Measurements from ENCODE around the gene TEAD2. TPM values are rescaled to one million over a fixed set of nuclear protein-coding genes. Genes with fewer than 3 reads are reported as not detected.
A peak's percentile ranks its signal among the peaks of the same experiment; 100 is the strongest.

TEAD2 gene
- total and polyA plus RNA-seq, 2 of the 13 experiments (the other 11 are each of a cell fraction or from before 2014, with no cell fraction given), result 10.8 to 12.5 TPM

GRCh38 chr19:49338691-49339300, 23.4 kb downstream of the TEAD2 start:
- WGBS (ENCODE audit: low lambda C conversion rate), result 84% methylated on average over 30 of the region's 30 CpGs
- no peak for FAIRE-seq
- DNase-seq (ENCODE audit: low spot score), result no peak
- Histone ChIP-seq H3K79me2 (ENCODE audit: insufficient read depth, low read length) (no peaks in the 10 kb centered on the region), H3K36me3 (replicated peaks in 1 of 2; ENCODE audit: control insufficient read depth in 1 of 2, insufficient read depth in 2 of 2, low read length in 2 of 2) (peaks cover 0 to 2% of the 10 kb centered on the region in 2 experiments; a peak in 1 of 5 replicates), H3K9me3 (ENCODE audit: low read length) (no peaks in the 10 kb centered on the region), H3K27ac (ENCODE audit: extremely low read length, insufficient read depth, low read length) (no peak overlapping the region), H3K27me3 (ENCODE audit: control insufficient read depth in 1 of 2, insufficient read depth in 2 of 2, low read length in 2 of 2) (no peaks in the 10 kb centered on the region), H3K4me2 (ENCODE audit: low read depth, low read length) (no peak overlapping the region), H3K4me1 (ENCODE audit: insufficient read depth, low read length) (peaks cover 17% of the 10 kb centered on the region), H4K20me1 (ENCODE audit: insufficient read depth, low read length) (no peaks in the 10 kb centered on the region), H3K4me3 (replicated peaks in 1 of 3; ENCODE audit: insufficient read depth in 1 of 3, low read depth in 2 of 3, low read length in 3 of 3) (no peak overlapping the region), H3K9ac (ENCODE audit: insufficient read depth, low read depth, low read length) (no peak overlapping the region), H2AFZ (ENCODE audit: low read length) (no peak overlapping the region)
- ATAC-seq, result no peak
- ChIA-PET POLR2A (no interaction called here), CTCF (ENCODE audit: low intra/inter-chr PET ratio, low total read pairs) (no interaction called here)
- intact Hi-C loops (cut with micrococcal nuclease; ENCODE audit: unreplicated experiment) (no loop called here), in situ Hi-C loops (cut with HindIII; ENCODE audit: extremely low pct_ligation_motif_present, low pct_unique_long_range_greater_than_20kb) (no loop called here)
- no TSS peak for BruUV-seq (replicated peaks)
- no peak for TF ChIP-seq ZNF513 (CRISPR knock-in tag; conservative IDR thresholded peaks at IDR 0.05)
- TF ChIP-seq ZBTB33 (CRISPR knock-in tag; IDR thresholded peaks at IDR 0.05), result 0 out of 2 replicates have a peak, but pooled peaks have one; percentile 23

GRCh38 chr19:49338023-49338677, 24.1 kb downstream of the TEAD2 start:
- ATAC-seq (no peak), DNase-seq (ENCODE audit: low spot score) (no peak), FAIRE-seq (no peak)
- in situ Hi-C loops (cut with HindIII; ENCODE audit: extremely low pct_ligation_motif_present, low pct_unique_long_range_greater_than_20kb) (no loop called here), intact Hi-C loops (cut with micrococcal nuclease; ENCODE audit: unreplicated experiment) (no loop called here)
- Histone ChIP-seq H3K36me3 (replicated peaks in 1 of 2; ENCODE audit: control insufficient read depth in 1 of 2, insufficient read depth in 2 of 2, low read length in 2 of 2) (peaks cover 0 to 2% of the 10 kb centered on the region in 2 experiments; a peak in 1 of 5 replicates), H2AFZ (ENCODE audit: low read length) (no peak overlapping the region), H3K4me3 (replicated peaks in 1 of 3; ENCODE audit: insufficient read depth in 1 of 3, low read depth in 2 of 3, low read length in 3 of 3) (no peak overlapping the region), H3K9ac (ENCODE audit: insufficient read depth, low read depth, low read length) (no peak overlapping the region), H4K20me1 (ENCODE audit: insufficient read depth, low read length) (no peaks in the 10 kb centered on the region), H3K27me3 (ENCODE audit: control insufficient read depth in 1 of 2, insufficient read depth in 2 of 2, low read length in 2 of 2) (no peaks in the 10 kb centered on the region), H3K9me3 (ENCODE audit: low read length) (no peaks in the 10 kb centered on the region), H3K4me1 (ENCODE audit: insufficient read depth, low read length) (peaks cover 23% of the 10 kb centered on the region), H3K4me2 (ENCODE audit: low read depth, low read length) (no peak overlapping the region), H3K27ac (ENCODE audit: extremely low read length, insufficient read depth, low read length) (no peak overlapping the region), H3K79me2 (ENCODE audit: insufficient read depth, low read length) (no peaks in the 10 kb centered on the region)
- 86% methylated on average over 33 of the region's 34 CpGs for WGBS (ENCODE audit: low lambda C conversion rate)
- ChIA-PET CTCF (ENCODE audit: low intra/inter-chr PET ratio, low total read pairs) (no interaction called here), POLR2A (no interaction called here)
- no TSS peak for BruUV-seq (replicated peaks)
- TF ChIP-seq MIER2 (CRISPR knock-in tag; IDR thresholded peaks at IDR 0.05), result no peak
- TF ChIP-seq FOXP1 (IDR thresholded peaks at IDR 0.05), result no peak
- TF ChIP-seq FOXP1 (CRISPR knock-in tag; IDR thresholded peaks at IDR 0.05), result no peak
- no peak for TF ChIP-seq NFATC3 (CRISPR knock-in tag; IDR thresholded peaks at IDR 0.05)
- no peak for TF ChIP-seq NR3C1 (CRISPR knock-in tag; IDR thresholded peaks at IDR 0.05)
- no peak for TF ChIP-seq GPBP1L1 (CRISPR knock-in tag; IDR thresholded peaks at IDR 0.05)
- TF ChIP-seq E2F2 (CRISPR knock-in tag; IDR thresholded peaks at IDR 0.05; ENCODE audit: borderline replicate concordance), result no peak
- no peak for TF ChIP-seq ZZZ3 (CRISPR knock-in tag; IDR thresholded peaks at IDR 0.05; ENCODE audit: borderline replicate concordance)
- TF ChIP-seq TMF1 (CRISPR knock-in tag; IDR thresholded peaks at IDR 0.05; ENCODE audit: low read depth), result no peak
- no peak for TF ChIP-seq PAF1 (CRISPR knock-in tag; IDR thresholded peaks at IDR 0.05)

Data from HepG2 (cell line).